CD4-positive, alpha-beta T cell treated with Interleukin-10 for 1 hour (primary cell): ENCODE measurements around the gene KIAA1586.
A peak's percentile ranks its signal among the peaks of the same experiment; 100 is the strongest.
"Not testable (repeated sequence)": the region's sequence is repeated elsewhere in the genome, so short reads cannot be mapped to it uniquely, and the experiment has no call there.

Experiments used
- DNase-seq: peaks from one replicate; pipeline ENCODE4 v3.0.0-alpha.2; 2020

Gene KIAA1586, protein sequence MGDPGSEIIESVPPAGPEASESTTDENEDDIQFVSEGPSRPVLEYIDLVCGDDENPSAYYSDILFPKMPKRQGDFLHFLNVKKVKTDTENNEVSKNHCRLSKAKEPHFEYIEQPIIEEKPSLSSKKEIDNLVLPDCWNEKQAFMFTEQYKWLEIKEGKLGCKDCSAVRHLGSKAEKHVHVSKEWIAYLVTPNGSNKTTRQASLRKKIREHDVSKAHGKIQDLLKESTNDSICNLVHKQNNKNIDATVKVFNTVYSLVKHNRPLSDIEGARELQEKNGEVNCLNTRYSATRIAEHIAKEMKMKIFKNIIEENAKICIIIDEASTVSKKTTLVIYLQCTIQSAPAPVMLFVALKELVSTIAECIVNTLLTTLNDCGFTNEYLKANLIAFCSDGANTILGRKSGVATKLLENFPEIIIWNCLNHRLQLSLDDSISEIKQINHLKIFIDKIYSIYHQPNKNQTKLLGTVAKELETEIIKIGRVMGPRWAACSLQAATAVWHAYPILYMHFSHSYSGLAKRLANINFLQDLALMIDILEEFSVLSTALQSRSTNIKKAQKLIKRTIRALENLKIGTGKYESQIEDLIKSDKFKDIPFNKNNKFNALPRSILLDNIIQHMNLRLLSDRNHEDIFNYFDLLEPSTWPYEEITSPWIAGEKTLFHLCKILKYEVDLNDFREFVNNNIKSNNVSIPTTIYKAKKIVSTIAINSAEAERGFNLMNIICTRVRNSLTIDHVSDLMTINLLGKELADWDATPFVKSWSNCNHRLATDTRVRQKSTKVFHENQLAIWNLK

DNA sequence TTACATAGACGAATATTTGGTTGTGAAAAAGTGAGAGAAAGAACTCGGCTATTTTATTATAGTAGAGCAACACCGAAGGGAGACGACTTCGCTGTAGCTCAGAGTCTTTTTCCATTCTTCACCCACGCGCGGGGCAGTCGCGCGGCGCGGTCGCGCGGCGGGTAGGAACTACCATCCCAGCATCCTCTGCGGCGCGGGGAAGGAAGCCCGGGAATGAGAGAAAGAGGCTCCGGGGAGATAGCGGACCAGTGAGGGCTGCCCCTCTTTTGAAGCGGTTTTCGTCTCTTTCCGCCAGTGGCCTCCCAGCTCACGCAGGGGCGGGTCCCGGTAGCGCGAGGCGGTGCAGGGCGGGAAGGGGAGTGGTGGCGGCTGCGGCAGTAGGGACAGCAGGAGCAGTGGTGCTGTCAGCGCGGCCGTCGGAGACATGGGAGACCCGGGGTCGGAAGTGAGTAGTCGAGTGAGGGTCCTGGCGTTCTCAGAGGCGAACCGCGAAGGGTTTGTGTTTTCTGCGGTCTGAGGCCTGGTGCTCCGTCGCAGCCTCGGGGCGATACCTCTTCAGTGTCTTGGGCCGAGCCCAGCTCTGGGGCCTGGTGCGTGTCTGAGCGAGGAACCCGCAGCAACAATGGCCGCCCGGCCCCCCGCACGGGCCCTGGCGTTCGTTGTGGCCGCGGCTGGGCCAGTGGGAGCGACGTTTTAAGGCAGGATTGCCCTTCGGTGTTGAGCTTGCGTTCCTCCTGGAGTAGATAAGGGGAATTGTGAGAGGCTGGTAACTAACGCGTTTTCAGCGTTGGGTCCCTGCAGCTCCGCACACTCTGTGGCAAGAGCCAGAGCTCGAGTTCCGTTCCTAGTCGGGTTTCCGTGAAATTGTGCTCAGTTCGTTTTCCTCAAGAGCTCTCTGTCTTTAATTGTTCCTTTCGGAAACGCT, at the start of gene KIAA1586:
TSS of gene KIAA1586 (plus strand) at position 362 of the 925 bp plus-strand sequence. CDS start at position 425, 63 bp downstream.
- DNase-seq: peak; percentile 85

DNA sequence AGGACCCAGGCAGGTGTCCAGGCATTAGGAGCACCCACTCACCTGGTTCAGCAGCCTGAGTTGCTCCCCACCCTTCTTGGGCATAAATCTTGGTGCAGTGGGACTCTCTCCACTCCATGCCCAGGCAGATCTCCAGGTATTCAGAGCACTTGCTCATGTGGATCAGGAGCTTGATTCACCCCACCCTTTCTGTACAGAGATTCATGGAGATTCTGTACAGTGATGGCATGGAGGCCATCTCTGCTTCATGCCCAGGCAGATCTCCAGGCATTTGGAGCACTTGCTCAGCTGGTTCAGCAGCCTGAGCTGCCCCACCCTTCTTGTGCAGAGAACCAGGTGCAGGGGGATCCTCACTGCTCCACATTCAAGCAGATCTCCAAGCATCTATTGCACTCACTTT, 47.4 kb upstream of the KIAA1586 start:
- no peak for DNase-seq

GRCh38 chr6:56999748-57000147, 46.7 kb upstream of the KIAA1586 start:
- DNase-seq: not testable (repeated sequence)

DNA sequence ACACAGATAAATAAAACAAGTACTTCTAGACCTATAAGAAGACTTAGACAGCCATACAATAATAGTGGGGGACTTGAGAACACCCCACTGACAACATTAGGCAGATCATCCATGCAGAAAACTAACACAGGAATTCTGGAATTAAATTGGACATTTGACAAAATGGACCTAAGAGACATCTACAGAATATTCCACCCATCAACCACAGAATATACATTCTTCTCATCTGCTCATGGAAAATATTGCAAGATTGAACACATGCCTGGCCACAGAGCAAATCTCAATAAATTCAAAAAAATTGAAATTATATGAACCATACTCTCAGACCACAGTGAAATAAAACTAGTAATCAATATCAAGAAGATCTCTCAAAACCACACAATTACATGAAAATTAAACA, 44.3 kb upstream of the KIAA1586 start:
- no peak for DNase-seq

GRCh38 chr6:57004292-57004691, 42.2 kb upstream of the KIAA1586 start:
- no peak for DNase-seq

GRCh38 chr6:57006101-57006500, 40.4 kb upstream of the KIAA1586 start:
- no peak for DNase-seq

GRCh38 chr6:57008069-57008468, 38.4 kb upstream of the KIAA1586 start:
- not testable (repeated sequence) for DNase-seq

- no peak for DNase-seq
These were observed 33.0 kb upstream of the KIAA1586 start for GRCh38 chr6:57013521-57013926.

GRCh38 chr6:57017069-57017468, 29.4 kb upstream of the KIAA1586 start:
- DNase-seq: no peak

DNA sequence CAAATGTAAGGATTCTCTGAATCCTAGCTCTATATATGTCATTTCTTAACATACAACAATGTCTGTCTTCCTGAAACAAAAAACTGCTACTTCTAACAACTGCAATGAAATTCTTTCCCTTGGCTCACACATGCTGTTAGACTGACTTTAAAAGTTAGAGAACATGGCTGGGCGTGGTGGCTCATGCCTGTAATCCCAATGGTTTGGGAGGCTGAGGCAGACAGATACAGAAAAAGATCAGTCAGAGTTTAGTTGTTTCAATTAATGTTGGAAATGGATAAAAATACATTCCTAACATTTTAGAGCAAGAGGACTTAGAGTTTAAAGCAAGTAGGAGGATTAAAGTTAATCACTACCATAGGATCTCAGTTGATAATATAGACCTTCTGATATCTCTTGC, 28.7 kb upstream of the KIAA1586 start:
- DNase-seq: no peak

GRCh38 chr6:57019434-57019833, 27.1 kb upstream of the KIAA1586 start:
- no peak for DNase-seq

DNA sequence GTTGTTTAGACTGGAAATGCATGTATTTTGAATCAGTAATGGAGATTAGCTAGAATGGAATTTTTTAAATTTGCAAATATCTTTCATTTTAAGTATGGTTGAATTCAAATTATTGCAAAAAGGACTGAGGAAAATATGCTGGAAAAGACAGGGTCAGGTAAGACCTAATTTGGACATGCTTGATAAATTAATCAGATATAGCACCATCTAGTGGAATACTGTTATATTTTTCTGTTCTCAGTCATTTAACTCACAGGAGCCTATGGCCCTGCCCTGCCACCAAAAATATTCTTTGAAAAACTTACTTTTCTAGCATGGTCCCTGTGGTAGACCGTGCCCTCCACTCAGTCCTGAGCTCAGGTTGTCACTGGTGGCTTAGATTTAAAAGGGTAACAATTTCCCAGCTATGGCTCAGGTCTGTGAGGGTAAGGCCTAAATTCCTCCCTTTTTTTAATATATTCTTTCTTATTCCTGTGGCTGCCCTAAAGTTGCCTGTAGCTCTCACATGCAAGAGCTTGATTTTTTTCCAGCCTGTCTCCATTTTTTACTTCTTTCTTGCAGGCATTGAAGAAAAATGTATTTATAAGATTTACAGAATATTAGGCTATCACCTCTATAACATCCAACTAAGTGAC, 25.3 kb upstream of the KIAA1586 start:
- peak; percentile 24 for DNase-seq

DNA sequence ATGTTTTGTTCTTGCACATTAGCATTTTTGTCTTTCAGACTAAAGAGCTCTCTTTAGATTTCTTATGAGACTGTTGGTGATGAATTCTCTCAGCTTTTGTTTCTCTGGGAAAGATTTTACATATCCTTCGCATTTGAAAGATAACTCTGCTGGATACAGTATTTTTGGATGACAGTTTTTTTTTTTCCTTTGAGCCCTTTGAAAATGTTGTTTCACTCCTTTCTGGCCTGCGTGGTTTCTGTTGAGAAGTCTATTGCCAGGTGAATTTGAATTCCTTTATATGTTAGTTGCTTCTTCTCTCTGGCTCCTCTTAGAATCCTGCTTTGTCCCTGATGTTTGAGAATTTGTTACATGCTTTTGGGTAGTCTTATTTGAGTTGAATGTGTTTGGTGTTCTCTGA, 22.2 kb upstream of the KIAA1586 start:
- no peak for DNase-seq

DNA sequence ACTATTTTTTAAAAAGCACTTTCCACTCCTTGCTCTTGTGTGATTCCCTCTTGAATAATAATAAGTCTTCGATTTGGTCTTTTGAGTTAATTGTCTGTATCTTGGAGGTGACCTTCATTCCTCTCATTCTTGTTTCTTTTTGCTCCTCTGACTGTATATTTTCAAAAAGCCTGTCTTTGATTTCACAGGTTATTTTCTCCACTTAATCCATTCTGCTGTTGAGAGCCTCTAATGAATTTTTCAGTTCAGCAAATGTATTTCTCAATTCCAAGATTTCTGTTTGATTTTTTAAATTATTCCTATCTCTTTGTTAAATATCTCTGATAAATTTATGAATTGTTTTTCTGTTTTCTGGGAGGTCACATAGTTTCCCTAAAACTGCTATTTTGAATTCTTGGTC, 21.7 kb upstream of the KIAA1586 start:
- no peak for DNase-seq

DNA sequence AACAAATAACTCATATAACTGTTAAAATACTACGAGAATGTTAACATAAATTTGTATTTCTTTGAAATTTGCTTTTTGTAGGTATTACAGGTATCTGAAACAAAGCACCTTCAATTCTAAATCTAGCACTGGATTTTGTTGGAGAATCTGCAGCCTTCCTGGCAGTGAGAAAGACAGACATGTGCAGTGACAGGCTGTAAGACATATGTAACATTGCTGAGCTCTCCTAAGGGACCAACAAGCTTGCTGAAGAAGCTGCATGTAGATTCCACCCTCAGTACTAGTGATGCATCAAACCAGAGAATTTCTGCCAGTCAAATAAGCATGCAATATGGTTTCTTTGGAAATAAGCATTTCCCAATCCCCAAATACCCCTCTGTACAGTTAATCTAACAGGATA, 20.5 kb upstream of the KIAA1586 start:
- no peak for DNase-seq

- DNase-seq: no peak
These were observed 19.2 kb upstream of the KIAA1586 start for GRCh38 chr6:57027301-57027700.

- no peak for DNase-seq
These were observed 17.3 kb upstream of the KIAA1586 start for GRCh38 chr6:57029213-57029612.

DNA sequence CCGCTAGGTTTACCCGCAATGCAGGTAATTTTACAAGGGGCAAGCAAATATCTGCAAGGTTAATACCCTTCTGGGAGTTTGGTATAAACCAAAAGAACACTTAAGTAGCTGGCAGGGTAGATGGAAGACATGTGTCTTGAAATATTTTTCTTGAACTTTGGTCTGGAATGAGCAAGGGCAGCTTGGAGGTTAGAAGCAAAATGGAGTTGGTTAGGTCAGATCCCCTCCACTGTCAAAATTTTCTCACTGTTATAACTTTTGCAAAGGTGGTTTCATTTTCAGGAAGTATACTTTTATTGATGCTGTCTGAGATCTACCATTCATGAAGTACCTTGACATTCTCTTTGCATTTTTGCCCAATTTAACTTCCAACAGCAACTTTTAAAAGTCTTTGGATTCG, 13.3 kb upstream of the KIAA1586 start:
- DNase-seq: no peak

DNA sequence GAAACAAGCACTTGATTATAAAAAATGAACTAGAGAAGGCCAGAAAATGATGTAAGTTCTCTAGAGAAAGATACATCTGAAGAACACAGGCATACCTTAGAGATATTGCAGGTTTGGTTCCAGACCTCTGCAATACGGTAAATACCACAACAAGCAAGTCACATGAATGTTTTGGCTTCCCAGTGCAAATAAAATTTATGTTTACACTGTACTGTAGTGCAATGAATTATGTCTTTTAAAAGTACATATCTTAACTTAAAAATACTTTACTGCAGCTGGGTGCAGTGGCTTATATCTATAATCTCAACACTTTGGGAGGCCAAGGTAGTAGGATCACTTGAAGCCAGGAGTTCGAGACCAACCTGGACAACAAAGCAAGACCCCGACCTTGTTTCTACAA, 10.9 kb upstream of the KIAA1586 start:
- no peak for DNase-seq

GRCh38 chr6:57038906-57039305, 7.6 kb upstream of the KIAA1586 start:
- no peak for DNase-seq

- no peak for DNase-seq
These were observed 6.5 kb upstream of the KIAA1586 start for GRCh38 chr6:57040011-57040410.

DNA sequence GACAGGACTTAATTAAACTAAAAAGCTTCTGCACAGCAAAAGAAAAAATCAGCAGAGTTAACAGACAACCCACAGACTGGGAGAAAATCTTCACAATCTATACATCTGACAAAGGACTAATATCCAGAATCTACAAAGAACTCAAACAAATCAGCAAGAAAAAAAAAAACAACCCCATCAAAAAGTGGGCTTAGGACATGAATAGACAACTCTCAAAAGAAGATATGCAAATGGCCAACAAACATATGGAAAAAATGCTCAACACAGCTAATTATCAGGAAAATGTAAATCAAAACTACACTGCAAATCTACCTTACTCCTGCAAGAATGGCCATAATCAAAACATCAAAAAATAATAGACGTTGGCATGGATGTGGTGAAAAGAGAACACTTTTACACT, 2.4 kb upstream of the KIAA1586 start:
- not testable (repeated sequence) for DNase-seq

GRCh38 chr6:57044568-57044967, 1.9 kb upstream of the KIAA1586 start:
- no peak for DNase-seq
